ENCODE measurements around the gene ITSN1. TPM values are rescaled to one million over a fixed set of nuclear protein-coding genes. Genes with fewer than 3 reads are reported as not detected.
A peak's percentile ranks its signal among the peaks of the same experiment; 100 is the strongest.

ITSN1 gene
- total and polyA plus RNA-seq, 2 experiments from 2014 or later: 77.9 to 95.7 TPM

DNA sequence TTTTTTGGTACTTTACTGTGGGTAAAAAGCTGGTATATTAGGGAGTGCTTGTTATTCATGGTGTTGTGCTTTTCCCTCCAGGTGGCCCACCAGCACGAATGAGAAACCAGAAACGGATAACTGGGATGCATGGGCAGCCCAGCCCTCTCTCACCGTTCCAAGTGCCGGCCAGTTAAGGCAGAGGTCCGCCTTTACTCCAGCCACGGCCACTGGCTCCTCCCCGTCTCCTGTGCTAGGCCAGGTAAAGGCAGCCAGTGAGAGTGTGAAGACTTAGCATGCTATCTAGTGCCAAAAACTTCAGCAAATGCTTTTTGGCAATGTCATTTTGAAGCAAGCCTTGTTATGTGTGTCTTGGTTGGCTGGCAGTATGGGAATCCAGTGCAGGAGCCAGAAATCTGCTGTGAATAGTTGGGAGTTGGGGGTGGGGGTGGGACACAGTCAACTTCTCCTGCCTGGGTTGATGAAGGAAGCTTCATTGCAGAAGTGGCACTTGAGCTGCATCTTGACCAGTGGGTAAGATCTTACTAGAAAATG is 171.6 kb downstream of the ITSN1 start (continued):
- no peak for TF ChIP-seq ZNF462 (CRISPR knock-in tag; IDR thresholded peaks at IDR 0.05)
- no peak for TF ChIP-seq JUNB (IDR thresholded peaks at IDR 0.05; ENCODE audit: unreplicated experiment)
- TF ChIP-seq CTCF (conservative IDR thresholded peaks at IDR 0.05; ENCODE audit: low read depth in 2 of 2): no peak
- no peak for TF ChIP-seq STAT1 (IDR thresholded peaks at IDR 0.05; ENCODE audit: unreplicated experiment)
- no peak for TF ChIP-seq ZNF331 (CRISPR knock-in tag; IDR thresholded peaks at IDR 0.05; ENCODE audit: low read depth)

DNA sequence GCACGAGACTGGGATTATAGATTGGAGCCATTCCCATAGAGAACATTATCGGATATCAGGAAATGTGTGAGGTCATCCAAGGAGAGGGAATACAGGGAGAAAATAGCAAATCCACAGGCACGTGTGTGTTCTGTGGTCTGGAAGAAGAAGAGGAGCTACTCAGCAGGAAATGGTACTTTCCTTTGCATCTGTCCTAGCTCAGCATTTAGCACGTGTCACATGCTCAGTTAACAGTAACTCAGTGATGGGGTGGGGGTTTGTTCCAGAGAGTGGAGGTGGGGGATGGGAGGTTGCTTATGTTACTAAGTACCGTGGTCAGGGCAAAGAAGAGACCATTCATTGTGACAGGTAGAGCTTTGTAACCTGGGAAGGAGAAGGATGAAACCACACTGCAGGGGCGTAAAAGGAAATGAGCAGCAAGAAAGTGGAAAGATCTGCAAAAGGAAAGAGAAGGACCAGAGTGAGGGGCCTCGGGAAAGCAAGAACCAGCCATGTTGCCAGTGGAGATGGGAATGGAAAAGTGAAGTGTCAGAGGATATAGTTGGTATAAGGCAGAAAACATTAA is 172.9 kb downstream of the ITSN1 start:
- DNase-seq (ENCODE audit: low spot score): no peak
- Mint-ChIP-seq H3K9me3 (no peaks in the 10 kb centered on the region), H3K36me3 (ENCODE audit: low read depth) (peaks cover 34% of the 10 kb centered on the region), H3K4me1 (peaks cover 23% of the 10 kb centered on the region), H3K4me3 (no peak overlapping the region), H3K27me3 (ENCODE audit: insufficient read depth, low read depth, poor library complexity) (peaks cover 1% of the 10 kb centered on the region), H3K27ac (no peak overlapping the region)
- Histone ChIP-seq H3K79me2 (replicated peaks; ENCODE audit: insufficient read depth) (0 out of 2 replicates have a peak, but pooled peaks cover 3% of the 10 kb centered on the region), H3K27me3 (ENCODE audit: insufficient read depth) (no peaks in the 10 kb centered on the region), H3K4me3 (no peak overlapping the region), H2AFZ (no peak overlapping the region), H3F3A (replicated peaks; ENCODE audit: low read depth) (0 out of 2 replicates have a peak, but pooled peaks cover 6% of the 10 kb centered on the region), H3K9me2 (ENCODE audit: insufficient read depth) (no peaks in the 10 kb centered on the region), H3K27ac (ENCODE audit: low read depth) (no peak overlapping the region), H3K4me2 (no peak overlapping the region), H3K4me1 (ENCODE audit: insufficient read depth) (no peaks in the 10 kb centered on the region), H4K20me1 (replicated peaks; ENCODE audit: insufficient read depth) (no peaks in the 10 kb centered on the region), H3K36me3 (ENCODE audit: insufficient read depth) (peaks cover 25% of the 10 kb centered on the region)
- ATAC-seq: peak; percentile 22; the same call in 1 of the 3 replicates
- no peak for TF ChIP-seq ZNF462 (CRISPR knock-in tag; IDR thresholded peaks at IDR 0.05)
- TF ChIP-seq ZNF114 (CRISPR knock-in tag; IDR thresholded peaks at IDR 0.05): no peak
- TF ChIP-seq JUNB (IDR thresholded peaks at IDR 0.05; ENCODE audit: unreplicated experiment): no peak
- TF ChIP-seq EZH2 (IDR thresholded peaks at IDR 0.05; ENCODE audit: low read depth, unreplicated experiment): no peak
